ENCODE data around the gene SNX5. TPM values are rescaled to one million over a fixed set of nuclear protein-coding genes. Genes with fewer than 3 reads are reported as not detected.
"Not testable (repeated sequence)": the region's sequence is repeated elsewhere in the genome, so short reads cannot be mapped to it uniquely, and the experiment has no call there.

The SNX5 gene
- total RNA-seq, 4 donors from 2014 or later: 131 to 257 (median 132) TPM

DNA sequence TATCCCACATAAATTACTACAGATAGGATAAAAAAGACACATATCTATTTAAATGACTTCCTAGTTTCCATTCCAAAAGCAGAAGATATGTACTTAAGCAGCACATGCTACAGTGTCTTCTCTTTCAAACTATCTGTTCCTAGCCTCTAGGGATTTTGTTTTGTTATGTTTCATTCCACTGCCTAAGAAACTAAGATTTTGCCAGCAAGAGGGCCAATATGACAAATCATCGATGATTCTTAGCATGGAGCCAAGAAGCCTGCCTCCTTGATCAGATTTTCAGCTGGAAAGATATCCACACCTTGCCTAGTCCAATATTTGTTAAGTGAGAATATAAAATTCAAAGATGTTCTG lies 7.0 kb downstream of the SNX5 start:
- Histone ChIP-seq H3K4me1 (peaks cover 0 to 83% (median 43%) of the 10 kb centered on the region in 4 donors), H3K9me3 (no peaks in the 10 kb centered on the region), H3K27ac (peak overlapping the region in 3 of 4 donors; percentile 9 to 74 (median 64)), H3K4me3 (no peak overlapping the region), H3K27me3 (no peaks in the 10 kb centered on the region), H3K36me3 (no peaks in the 10 kb centered on the region)
- no peak for DNase-seq
- TF ChIP-seq, protein P1, sequence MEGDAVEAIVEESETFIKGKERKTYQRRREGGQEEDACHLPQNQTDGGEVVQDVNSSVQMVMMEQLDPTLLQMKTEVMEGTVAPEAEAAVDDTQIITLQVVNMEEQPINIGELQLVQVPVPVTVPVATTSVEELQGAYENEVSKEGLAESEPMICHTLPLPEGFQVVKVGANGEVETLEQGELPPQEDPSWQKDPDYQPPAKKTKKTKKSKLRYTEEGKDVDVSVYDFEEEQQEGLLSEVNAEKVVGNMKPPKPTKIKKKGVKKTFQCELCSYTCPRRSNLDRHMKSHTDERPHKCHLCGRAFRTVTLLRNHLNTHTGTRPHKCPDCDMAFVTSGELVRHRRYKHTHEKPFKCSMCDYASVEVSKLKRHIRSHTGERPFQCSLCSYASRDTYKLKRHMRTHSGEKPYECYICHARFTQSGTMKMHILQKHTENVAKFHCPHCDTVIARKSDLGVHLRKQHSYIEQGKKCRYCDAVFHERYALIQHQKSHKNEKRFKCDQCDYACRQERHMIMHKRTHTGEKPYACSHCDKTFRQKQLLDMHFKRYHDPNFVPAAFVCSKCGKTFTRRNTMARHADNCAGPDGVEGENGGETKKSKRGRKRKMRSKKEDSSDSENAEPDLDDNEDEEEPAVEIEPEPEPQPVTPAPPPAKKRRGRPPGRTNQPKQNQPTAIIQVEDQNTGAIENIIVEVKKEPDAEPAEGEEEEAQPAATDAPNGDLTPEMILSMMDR (IDR thresholded peaks at IDR 0.05): no peak
- no peak for TF ChIP-seq POLR2A (IDR thresholded peaks at IDR 0.05)

- Histone ChIP-seq H3K4me1 (peaks cover 0 to 85% (median 45%) of the 10 kb centered on the region in 4 donors), H3K9me3 (no peaks in the 10 kb centered on the region), H3K36me3 (peaks cover 0 to 3% (median 0%) of the 10 kb centered on the region in 3 donors), H3K27me3 (no peaks in the 10 kb centered on the region), H3K27ac (peak overlapping the region; percentile 48 to 74 (median 59)), H3K4me3 (peak overlapping the region in 1 of 4 donors; percentile 7)
- DNase-seq: peak in 1 of 3 donors; percentile 58
- TF ChIP-seq, protein P1 (IDR thresholded peaks at IDR 0.05): no peak
- TF ChIP-seq POLR2A (IDR thresholded peaks at IDR 0.05): no peak
Measured at GRCh38 chr20:17960927-17961586, 7.5 kb downstream of the SNX5 start.

DNA sequence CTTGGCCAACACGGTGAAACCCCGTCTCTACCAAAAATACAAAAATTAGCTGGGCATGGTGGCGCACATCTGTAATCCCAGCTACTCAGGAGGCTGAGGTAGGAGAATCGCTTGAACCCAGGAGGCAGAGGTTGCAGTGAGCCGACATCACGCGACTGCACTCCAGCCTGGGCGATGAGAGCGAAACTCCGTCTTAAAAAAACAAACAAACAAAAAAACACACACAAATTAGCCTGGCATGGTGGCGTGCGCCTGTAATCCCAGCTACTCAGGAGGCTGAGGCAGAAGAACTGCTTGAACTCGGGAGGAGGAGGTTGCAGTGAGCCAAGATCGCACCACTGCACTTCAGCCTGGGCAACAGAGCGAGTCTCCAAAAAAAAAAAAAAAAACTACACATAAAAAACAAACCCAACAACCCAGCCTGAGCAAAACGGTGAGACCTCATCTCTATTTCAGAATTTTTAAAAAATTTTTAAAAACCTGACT lies 8.2 kb downstream of the SNX5 start:
- H3K36me3 ChIP-seq, H3K4me3 ChIP-seq, DNase-seq, H3K9me3 ChIP-seq, H3K27me3 ChIP-seq: not testable (repeated sequence)
- Histone ChIP-seq H3K4me1 (peaks cover 0 to 89% (median 46%) of the 10 kb centered on the region in 4 donors), H3K27ac (peak overlapping the region in 3 of 4 donors; percentile 11 to 74 (median 54))

DNA sequence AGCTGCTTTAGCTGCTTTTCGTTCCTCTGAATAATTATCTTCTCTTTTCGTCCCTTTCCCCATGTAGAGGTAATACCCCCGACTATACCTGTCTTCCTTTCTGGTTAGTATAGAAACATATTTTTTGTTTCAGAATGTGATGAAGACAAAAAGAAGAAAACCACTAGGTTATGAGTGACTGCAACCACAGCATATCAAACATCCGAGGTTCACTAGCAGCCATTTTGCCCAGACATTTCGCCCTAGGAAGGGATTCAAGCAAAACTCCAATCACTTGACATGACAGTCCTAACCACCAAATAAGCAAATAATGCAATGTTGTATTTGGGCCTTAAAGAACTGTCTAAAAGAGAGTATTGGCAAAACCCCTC lies 9.4 kb downstream of the SNX5 start:
- Histone ChIP-seq H3K9me3 (no peaks in the 10 kb centered on the region), H3K36me3 (peaks cover 0 to 21% (median 3%) of the 10 kb centered on the region in 3 donors), H3K4me1 (peaks cover 0 to 77% (median 36%) of the 10 kb centered on the region in 4 donors), H3K27ac (peak overlapping the region; percentile 21 to 79 (median 64)), H3K4me3 (no peak overlapping the region), H3K27me3 (no peaks in the 10 kb centered on the region)
- TF ChIP-seq, protein P1 (IDR thresholded peaks at IDR 0.05): no peak
- TF ChIP-seq POLR2A (IDR thresholded peaks at IDR 0.05): no peak
- no peak for DNase-seq

GRCh38 chr20:17958373-17959256 lies 10.0 kb downstream of the SNX5 start:
- TF ChIP-seq, protein P1 (IDR thresholded peaks at IDR 0.05): peak in 2 of 6 experiments; percentile 13 to 36
- TF ChIP-seq POLR2A (IDR thresholded peaks at IDR 0.05): no peak
- no peaks in the 10 kb centered on the region for H3K9me3 ChIP-seq
- peak overlapping the region; percentile 21 to 79 (median 64) for H3K27ac ChIP-seq
- H3K4me3 ChIP-seq: no peak overlapping the region
- no peaks in the 10 kb centered on the region for H3K27me3 ChIP-seq
- peaks cover 0 to 72% (median 32%) of the 10 kb centered on the region in 4 donors for H3K4me1 ChIP-seq
- peaks cover 0 to 27% (median 3%) of the 10 kb centered on the region in 3 donors for H3K36me3 ChIP-seq
- DNase-seq: no peak

All from Peyer's patch (tissue), 4 donors.